Endothelial cell (in vitro differentiated cells): ENCODE data around the gene SLC18B1. TPM values are rescaled to one million over a fixed set of nuclear protein-coding genes. Genes with fewer than 3 reads are reported as not detected.
A peak's percentile ranks its signal among the peaks of the same experiment; 100 is the strongest.

Experiments used
- DNase-seq: peaks from one replicate; pipeline ENCODE4 v3.0.0; 2021; ENCODE audit warnings: low spot score
- H3K27ac Mint-ChIP-seq: one replicate; pipeline ENCODE4 v1.8.0; 2021; ENCODE audit warnings: mixed read lengths, inconsistent platforms; ENCODE audit not compliant: unreplicated experiment
- H3K27me3 Mint-ChIP-seq: one replicate; pipeline ENCODE4 v1.8.0; 2021; ENCODE audit warnings: mild to moderate bottlenecking, moderate library complexity, mixed read lengths, inconsistent platforms; ENCODE audit not compliant: unreplicated experiment
- H3K36me3 Mint-ChIP-seq: one replicate; pipeline ENCODE4 v1.8.0; 2021; ENCODE audit warnings: mild to moderate bottlenecking, low read depth, mixed read lengths, inconsistent platforms; ENCODE audit not compliant: unreplicated experiment
- H3K4me1 Mint-ChIP-seq: one replicate; pipeline ENCODE4 v1.8.0; 2021; ENCODE audit warnings: mild to moderate bottlenecking, mixed read lengths, inconsistent platforms; ENCODE audit not compliant: unreplicated experiment
- H3K4me3 Mint-ChIP-seq: one replicate; pipeline ENCODE4 v1.8.0; 2021; ENCODE audit warnings: mild to moderate bottlenecking, mixed read lengths, inconsistent platforms; ENCODE audit not compliant: unreplicated experiment
- H3K9me3 Mint-ChIP-seq: one replicate; pipeline ENCODE4 v1.8.0; 2021; ENCODE audit warnings: mixed read lengths, inconsistent platforms; ENCODE audit not compliant: unreplicated experiment
- total RNA-seq: library from RNA; stranded (reverse); fragmentation: NEBNext Ultra II Directional; extraction: Animal tissue kit (Norgen Biotek cat#: 25700); gene quantifications from one replicate; pipeline ENCODE4 v1.2.1, GENCODE V29; 2021; ENCODE audit not compliant: unreplicated experiment
- TF ChIP-seq, protein P1 (sequence below): fragments of 200-600 bp; sonication (generic); IDR thresholded peaks from one replicate; pipeline ENCODE4 v1.5.0; 2021; ENCODE audit warnings: antibody characterized with exemption; ENCODE audit not compliant: unreplicated experiment

SLC18B1 gene
- total RNA-seq, 1 donor from 2014 or later: 11.1 TPM

DNA sequence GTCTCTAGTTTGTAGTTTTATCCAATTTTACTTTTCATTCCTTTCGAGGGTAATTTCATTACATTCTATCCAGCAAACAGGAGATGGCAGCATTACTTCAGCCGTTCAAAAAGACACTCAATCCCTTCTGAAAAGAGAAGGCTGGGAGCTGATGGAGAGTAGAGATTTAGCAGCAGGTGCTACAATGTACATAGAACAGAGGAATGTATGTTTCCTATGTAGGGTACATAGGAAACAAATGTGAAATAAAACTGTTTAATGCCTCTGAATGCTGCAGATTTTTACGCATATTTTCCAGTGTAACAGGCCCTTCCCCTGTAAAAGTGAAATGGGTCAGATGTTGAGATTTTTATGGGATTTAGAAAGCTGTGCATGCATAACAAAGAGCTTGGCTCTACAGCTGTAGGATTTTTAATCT, 31.9 kb upstream of the SLC18B1 start:
- no peaks in the 10 kb centered on the region for H3K9me3 Mint-ChIP-seq
- no peak overlapping the region for H3K4me3 Mint-ChIP-seq
- no peak for DNase-seq

DNA sequence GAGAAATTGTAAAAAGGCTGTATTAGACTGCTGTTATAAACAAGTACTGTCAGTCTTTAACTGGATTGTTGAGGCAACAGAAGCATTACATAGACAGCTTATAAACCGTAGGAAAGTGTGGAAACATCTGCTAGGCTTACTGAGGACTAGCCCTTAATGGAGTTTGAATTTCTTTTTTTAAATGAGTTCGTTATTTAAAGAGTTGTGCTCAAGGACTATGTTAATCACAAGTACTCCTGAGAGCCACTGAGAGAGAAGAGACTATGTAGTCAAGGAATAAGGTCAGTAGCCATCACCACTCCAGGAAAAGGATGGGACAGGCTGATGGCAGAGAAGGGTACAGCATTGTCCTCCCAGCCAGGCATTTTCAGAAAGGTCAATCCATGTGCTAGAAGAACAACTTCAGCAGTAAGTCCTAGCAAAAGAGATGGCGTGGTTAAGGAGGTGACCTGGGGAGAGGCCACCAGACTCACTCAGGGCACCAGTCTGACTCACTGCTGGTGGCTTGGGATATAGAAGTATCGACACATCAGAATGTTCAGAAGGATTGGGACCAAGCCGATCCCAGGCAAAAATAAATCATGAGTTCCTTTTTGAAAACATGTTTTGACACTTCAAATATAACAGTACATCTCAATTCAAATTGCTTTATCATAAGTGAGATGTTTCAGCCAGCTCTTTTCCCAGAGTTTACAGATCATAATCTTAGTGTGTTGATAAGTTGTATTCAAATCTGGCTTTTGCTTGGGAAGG, 22.4 kb upstream of the SLC18B1 start:
- H3K9me3 Mint-ChIP-seq: no peaks in the 10 kb centered on the region
- TF ChIP-seq, protein P1, sequence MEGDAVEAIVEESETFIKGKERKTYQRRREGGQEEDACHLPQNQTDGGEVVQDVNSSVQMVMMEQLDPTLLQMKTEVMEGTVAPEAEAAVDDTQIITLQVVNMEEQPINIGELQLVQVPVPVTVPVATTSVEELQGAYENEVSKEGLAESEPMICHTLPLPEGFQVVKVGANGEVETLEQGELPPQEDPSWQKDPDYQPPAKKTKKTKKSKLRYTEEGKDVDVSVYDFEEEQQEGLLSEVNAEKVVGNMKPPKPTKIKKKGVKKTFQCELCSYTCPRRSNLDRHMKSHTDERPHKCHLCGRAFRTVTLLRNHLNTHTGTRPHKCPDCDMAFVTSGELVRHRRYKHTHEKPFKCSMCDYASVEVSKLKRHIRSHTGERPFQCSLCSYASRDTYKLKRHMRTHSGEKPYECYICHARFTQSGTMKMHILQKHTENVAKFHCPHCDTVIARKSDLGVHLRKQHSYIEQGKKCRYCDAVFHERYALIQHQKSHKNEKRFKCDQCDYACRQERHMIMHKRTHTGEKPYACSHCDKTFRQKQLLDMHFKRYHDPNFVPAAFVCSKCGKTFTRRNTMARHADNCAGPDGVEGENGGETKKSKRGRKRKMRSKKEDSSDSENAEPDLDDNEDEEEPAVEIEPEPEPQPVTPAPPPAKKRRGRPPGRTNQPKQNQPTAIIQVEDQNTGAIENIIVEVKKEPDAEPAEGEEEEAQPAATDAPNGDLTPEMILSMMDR: no peak
- no peak overlapping the region for H3K4me3 Mint-ChIP-seq
- H3K4me1 Mint-ChIP-seq: peaks cover 8% of the 10 kb centered on the region
- peaks cover 25% of the 10 kb centered on the region for H3K36me3 Mint-ChIP-seq
- H3K27me3 Mint-ChIP-seq: peaks cover 2% of the 10 kb centered on the region
- DNase-seq: no peak
- peak overlapping the region; percentile 83 for H3K27ac Mint-ChIP-seq

More for the DNA sequence above, 31.9 kb upstream of the SLC18B1 start:
- TF ChIP-seq, protein P1: peak; percentile 21
- Mint-ChIP-seq H3K4me1 (no peaks in the 10 kb centered on the region), H3K36me3 (no peaks in the 10 kb centered on the region), H3K27ac (no peak overlapping the region), H3K27me3 (no peaks in the 10 kb centered on the region)

DNA sequence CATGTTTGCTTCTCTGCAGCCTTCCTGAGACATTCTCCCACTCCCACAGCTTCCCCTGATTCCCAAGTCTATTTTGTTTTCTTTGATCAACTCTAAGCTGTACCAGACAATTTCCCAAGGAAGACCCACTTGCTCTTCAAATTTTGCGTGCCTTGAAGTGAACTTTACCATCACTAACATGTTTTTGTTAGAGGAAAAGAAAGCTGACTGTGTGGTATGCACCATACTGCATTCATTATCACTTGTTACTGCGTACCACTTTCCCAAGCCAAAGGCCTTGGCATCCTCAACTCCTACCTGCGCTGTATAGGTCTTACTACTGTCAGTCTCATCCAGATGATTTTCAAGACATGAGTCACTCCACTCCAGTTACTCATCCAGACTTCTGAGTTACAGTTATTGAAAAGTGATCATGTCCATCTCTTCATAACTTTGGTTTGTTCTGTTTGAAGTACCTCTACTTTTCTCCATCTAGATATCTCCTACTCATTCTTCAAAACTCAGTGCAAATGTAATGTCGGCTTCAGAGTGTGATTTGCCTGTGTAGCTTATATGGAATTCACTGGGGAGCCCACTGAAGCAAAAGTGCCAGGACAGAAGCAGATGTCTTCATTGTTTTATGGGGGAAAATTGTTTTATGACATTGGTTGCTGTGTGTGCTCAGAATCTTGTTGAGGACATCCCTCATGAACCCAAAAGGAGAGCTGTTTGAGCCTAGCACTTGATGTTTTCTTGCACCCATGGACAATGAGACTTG, 21.1 kb upstream of the SLC18B1 start:
- Mint-ChIP-seq H3K4me3 (peak overlapping the region; percentile 10), H3K4me1 (peaks cover 21% of the 10 kb centered on the region), H3K27ac (no peak overlapping the region), H3K27me3 (peaks cover 3% of the 10 kb centered on the region), H3K9me3 (no peaks in the 10 kb centered on the region), H3K36me3 (peaks cover 32% of the 10 kb centered on the region)
- TF ChIP-seq, protein P1: no peak
- DNase-seq: no peak

DNA sequence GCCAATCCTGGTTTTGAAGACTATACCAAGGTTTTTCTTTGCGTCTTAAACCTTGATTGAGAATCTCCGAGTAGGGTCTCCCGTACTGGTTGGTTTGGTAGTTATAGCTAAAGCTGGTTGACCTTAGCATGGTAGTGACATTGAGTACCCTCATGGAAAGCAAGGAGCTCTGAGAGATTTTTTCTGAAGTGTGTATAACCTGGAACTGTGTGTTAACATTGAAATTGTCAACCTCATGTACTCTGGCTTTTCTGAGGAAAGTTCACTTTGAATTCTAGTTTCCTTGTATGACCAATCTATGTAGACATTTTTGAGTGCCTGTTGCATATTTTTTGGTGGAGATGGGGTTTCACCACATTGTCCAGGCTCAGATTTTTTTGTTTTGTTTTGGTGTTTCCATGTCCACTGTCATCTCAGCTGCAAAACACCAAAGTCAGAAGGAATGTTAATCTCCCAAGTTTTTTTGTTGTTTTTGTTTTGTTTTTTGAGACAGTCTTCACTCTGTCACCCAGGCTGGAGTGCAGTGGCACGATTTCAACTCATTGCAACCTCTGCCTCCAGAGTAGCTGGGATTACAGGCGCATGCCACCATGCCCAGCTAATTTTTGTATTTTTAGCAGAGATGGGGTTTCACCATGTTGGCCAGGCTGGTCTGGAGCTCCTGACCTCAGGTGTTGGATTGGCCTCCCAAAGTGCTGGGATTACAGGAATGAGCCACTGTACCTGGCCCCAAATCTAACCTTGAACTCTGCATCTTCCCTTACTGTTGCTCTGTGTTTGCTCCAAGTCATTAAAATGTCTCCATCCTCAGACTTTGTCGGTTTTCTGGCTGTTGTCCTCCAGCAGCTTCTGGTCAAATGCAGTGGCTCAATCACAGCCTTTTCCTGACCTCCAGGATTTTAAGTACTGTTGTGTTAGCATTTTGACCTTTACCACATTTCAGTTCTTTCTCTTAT, 20.2 kb upstream of the SLC18B1 start:
- peak overlapping the region; percentile 32 for H3K27ac Mint-ChIP-seq
- TF ChIP-seq, protein P1: no peak
- H3K9me3 Mint-ChIP-seq: no peaks in the 10 kb centered on the region
- H3K27me3 Mint-ChIP-seq: peaks cover 10% of the 10 kb centered on the region
- no peak for DNase-seq
- no peak overlapping the region for H3K4me3 Mint-ChIP-seq
- peaks cover 27% of the 10 kb centered on the region for H3K4me1 Mint-ChIP-seq
- H3K36me3 Mint-ChIP-seq: peaks cover 33% of the 10 kb centered on the region
